HG03196 (cell line): ENCODE results near the gene REEP2.

Experiments
- ATAC-seq: cut with Tn5 transposase; IDR thresholded peaks from one replicate; pipeline ENCODE4 v1.9.1; 2021; ENCODE audit not compliant: unreplicated experiment

Gene REEP2

GRCh38 chr5:138448481-138449398 is 9.9 kb downstream of the REEP2 start:
- ATAC-seq = no peak

DNA sequence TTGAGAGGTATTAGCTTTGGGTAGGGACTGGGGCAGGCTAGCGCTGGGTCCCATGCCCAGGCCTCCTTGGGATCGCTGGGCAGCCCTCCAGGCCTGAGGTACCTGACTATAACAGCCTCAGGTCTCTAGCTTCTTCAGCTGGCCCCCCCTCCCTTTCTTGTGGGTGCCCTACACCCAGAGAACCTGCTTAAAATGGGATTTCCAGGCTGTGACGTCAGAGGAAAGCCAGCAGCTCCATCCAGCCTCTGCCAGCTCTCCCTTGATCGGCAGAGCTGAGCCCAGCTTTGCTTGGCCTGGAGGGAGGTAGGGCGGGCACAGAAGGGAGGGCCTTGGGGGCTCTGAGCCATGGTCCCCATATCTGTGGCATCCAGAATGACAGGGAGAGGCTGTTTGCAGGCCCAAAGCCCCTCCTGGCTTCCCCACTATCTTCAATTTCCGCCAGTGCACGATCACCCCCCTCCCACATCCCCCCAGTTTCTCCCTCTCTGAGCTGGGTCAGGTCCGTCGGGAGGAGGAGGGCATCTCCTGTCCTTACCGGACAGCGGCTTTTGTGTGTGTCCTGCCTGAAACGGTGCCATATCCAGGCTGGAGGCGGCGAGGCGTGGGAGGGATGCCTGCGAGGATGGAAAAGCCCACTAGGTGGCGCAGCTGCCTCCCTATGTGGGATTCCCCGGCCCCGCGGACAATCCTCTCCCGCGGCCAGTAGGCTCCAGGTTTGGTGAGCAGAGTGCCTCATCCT is 10.8 kb downstream of the REEP2 start:
- ATAC-seq = peak; percentile 61

DNA sequence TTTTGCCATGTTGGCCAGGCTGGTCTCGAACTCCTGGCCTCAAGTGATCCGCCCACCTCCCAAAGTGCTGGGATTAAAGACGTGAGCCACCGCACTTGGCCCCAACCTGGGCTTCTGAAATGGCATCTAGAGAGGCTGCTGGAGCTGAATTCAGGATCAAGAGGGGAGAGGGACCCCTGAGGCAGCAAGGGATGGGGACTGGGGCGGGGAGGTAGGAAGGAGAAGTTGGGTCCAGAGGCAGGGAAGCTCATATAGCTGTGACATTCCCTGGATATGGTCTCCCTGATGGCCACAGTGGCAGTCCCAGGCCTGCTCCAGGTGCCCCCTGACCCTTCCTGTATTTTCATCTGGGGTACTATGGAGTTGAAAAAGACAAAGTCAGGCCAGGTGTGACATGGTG is 12.1 kb downstream of the REEP2 start:
- no peak for ATAC-seq

DNA sequence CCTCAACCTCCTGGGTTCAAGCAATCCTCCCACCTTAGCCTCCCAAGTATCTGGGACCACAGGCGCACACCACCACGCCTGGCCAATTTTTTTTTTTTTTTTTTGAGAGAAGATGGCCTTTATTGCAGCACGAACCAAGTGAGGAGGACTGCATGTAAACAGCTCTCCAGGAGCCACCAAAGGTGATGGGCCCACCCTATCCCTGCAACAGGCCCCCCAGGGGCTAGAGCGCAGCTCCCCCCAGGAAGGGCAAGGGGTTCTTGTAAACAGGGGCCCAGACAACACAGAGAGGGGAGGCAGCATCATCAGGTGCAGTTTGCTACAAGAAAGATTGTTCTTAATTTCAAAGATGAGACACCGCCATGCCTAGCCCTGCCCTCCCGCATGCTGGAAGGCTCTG is 13.9 kb downstream of the REEP2 start:
- no peak for ATAC-seq

DNA sequence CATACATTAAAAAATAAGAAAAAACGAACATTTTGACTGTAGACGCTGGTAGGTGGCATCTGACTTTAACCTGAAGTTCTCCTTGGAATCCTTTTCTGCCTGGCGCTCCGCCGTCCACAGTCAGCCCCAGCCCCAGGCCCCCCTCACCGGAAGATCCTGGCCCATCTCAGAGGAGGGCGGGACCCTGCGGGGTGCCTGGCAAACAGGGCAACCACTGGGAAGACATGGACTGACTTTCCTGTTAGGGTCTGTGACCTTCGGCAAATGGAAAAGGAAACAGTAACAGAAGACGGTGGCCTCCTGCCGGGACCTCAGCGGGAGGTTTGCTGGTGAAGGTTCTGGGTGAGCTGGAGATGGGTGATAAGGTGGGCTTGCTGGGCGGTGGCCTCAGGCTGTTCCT is 14.7 kb downstream of the REEP2 start:
- ATAC-seq = no peak

- no peak for ATAC-seq
Measured at GRCh38 chr5:138454121-138454520, 15.3 kb downstream of the REEP2 start.

- ATAC-seq = no peak
Measured at GRCh38 chr5:138455232-138455930, 16.5 kb downstream of the REEP2 start.

DNA sequence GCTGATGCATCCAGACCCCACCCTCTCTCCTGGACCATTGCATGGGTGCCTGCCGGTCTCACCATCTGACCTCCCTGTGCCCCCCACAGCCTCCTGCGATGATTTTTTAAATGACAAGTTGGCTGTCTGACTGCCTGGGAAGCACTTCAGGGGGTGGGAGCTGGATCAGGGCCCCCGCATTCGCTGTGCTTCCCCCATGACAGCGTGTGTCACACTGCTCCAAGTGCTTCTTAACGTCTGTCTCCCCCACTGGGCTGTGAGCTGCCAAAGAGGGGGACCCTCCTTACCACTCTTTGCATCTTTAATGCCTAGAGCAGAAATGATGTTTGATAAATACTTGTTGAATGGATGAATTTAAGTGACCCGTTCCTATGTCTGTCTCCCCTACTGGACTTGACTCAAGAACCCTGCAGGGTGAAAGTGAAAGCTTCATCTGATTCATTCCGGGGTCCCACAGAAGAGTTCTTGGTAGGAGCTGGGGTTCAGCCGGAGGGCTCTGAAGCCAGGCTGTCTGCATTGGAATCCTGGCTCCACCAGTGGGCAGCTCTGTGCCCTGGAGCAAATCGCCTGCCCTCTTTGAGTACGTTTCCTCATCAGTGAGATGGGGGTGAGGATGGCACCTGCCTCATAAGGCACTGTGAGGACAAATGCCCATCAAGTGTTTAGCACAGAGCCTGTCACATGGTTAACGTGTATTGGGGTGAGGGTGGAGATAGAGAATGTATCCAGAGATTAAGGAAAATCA is 18.8 kb downstream of the REEP2 start:
- ATAC-seq = no peak

DNA sequence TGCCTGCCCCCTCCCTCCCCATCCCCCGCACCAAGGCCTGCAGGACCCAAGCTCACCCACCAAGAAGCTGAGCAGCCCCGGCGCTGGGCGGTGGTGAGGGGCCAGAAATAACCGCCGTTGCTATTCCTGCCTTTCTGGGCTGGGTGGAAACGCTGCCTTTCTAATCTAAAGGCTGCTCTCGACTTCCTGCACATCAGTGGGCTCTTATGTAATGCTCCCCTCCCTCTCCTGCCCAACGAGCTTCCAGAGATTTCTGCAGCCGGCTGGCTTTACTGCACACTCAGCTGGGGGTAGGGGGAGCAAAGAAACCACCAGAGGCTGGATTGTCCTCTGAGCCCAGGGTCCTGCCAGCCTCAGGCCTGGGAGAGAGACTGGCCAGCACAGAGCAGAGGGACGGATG is 19.5 kb downstream of the REEP2 start:
- ATAC-seq = no peak

DNA sequence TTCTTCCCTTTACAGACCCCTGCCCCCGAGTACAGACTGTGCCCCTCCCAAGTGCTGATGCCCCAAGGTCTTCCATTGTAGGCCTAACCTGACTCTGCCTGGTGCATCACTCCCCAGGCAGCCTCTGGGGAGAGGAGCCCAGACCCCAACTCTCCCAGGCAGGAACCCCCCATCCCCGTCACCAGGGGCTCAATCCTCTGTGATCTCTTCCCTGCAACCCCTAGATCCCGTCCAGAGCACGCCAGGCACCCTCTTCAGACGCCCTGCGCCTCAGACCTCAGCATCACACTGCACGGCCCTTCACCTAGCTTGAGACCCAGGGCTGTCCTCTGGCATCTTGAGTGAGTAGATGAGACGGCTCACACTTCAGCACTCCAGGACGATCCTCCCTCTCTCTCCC is 20.0 kb downstream of the REEP2 start:
- no peak for ATAC-seq

DNA sequence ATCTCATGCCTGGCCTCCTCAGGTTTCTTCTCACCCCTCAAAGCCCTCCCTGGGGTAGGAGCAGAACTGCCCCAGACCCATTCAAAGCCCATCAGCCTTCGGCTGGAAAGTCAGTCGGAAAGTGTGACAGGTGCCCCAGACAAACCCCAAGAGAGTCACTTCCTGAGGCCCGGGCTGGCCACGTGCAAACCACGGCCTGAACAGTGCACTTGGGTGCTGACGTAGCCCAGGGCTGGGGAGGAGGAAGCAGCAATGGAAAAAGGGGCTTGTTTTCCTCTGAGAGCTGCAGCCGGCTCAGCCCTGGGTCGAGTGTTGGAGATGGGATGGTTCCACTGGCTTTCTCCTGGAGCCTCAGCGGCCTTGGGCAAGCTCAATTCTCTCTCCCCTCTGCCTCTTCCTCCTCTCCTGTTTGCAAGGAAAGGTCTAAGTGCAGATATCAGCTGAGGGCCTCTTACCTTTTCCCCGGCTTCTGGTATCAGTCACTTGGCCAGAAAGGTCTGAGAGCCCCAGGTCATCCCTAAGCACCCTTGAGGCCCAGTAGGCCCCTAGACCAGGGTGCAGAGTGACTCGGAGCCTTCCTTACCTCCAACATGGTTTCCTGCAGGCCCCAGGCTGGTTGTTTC is 20.6 kb downstream of the REEP2 start:
- no peak for ATAC-seq

GRCh38 chr5:138460032-138460693 is 21.3 kb downstream of the REEP2 start:
- no peak for ATAC-seq

DNA sequence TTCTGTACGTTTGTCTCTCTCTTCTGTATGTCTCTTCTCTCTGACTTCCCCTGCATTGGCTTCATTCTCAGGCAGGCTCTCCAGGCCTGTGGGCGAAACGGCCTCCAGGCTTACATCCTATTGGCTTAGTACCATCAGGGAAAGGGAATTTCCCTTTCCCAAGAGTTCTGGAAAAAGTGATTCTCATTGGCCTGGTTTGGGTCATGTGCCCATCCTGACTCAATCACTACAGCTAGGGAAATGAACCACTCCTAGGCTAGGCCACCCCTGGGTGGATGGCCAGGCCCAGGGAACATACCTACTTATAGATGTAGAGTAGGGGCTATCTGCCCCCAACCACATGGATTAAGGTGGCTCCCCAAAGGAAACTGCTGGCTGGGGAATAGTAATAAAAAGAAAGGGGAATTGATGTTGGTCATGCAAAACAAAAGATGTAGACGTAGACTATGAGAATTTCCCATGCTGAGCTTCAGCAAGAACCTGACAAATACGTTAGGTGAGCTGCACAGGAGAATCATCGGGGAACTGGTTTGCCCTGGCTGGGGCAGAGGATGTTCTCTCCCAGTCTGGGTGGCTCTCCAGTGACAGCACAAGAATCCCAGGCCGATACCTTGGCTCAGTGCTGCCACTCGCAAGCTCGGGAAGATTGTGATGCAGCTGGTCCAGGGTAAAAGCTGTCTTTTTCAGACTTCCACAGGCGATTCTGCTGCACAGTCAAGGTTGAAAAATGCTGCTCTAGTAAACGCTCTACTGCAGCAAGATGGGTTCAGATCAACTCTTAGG is 22.7 kb downstream of the REEP2 start:
- no peak for ATAC-seq

DNA sequence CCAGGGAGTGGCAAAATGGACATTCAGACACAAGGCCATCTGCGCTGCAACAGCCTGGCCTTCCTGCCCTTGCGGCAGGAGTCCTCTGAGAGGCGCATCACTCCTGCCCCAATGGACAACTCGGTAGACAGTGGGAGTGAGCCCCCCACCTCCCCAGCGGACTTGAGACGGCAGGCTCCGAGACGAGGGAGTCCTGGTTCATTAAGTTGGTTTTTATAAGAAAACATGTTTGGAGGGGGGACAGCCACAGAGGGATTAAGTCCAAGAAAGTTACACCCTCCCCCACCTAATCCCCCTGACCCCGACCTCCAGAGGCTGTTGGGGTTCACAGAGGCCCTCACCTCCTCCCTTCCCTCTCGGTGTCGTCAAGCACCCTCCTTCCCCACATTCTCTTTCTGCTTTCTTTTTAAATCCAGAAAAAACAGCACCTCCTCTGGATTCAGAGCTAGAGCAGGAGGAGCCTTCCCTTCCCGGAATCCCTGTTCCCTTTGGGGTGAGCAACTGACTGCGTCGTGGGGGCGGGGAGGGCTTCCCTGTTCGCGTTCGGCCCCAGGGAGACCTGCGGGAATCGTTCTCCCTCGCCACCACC is 24.7 kb downstream of the REEP2 start:
- no peak for ATAC-seq

- ATAC-seq = peak; percentile 42
Measured at GRCh38 chr5:138464008-138464387, 25.1 kb downstream of the REEP2 start.

GRCh38 chr5:138464388-138465260 is 25.8 kb downstream of the REEP2 start:
- peak; percentile 75 for ATAC-seq

GRCh38 chr5:138465261-138466124 is 26.6 kb downstream of the REEP2 start, which contains the start of gene EGR1:
Gene EGR1 (plus strand): TSS chr5:138465479. CDS start chr5:138465762, 283 bp downstream.
- ATAC-seq = peak; percentile 53
